Endothelial cell of umbilical vein (primary cell): ENCODE data around the gene ZNF507. TPM values are rescaled to one million over a fixed set of nuclear protein-coding genes. Genes with fewer than 3 reads are reported as not detected.

Experiments used
- BruUV-seq: library from RNA; stranded (reverse); fragments of 400-500 nt; replicated peaks from 2 replicates; lab custom pipeline; 2021; lab: Mats Ljungman, UMichigan
- CTCF ChIA-PET: fragments of 300-600, 350-600 bp; sonication (Branson Sonifier 250); formaldehyde crosslinking; loops from one replicate; lab custom pipeline; 2021; ENCODE audit warnings: antibody characterized with exemption, inconsistent platforms; lab: Charles Lee
- POLR2A ChIA-PET: fragments of 300-600, 350-600 bp; sonication (Branson Sonifier 250); formaldehyde crosslinking; loops from one replicate; lab custom pipeline; 2021; ENCODE audit warnings: antibody characterized with exemption, inconsistent platforms; lab: Charles Lee
- DNase-seq: peaks from one replicate; pipeline ENCODE4 v3.0.0-alpha.2; 2011; ENCODE audit warnings: low read depth, low spot score
- FAIRE-seq: peaks from 2 replicates; lab custom pipeline; 2011; peaks lifted over from hg19 to GRCh38; lab: Jason Lieb, UNC
- H2AFZ ChIP-seq: 2 replicates; pipeline ENCODE4 v1.6.0; 2012; ENCODE audit warnings: low read depth, low read length, control low read depth, inconsistent platforms
- H3K27ac ChIP-seq: 2 replicates; pipeline ENCODE4 v1.5.1; 2011; ENCODE audit warnings: low read depth, mild to moderate bottlenecking, control low read depth, low read length, moderate library complexity; ENCODE audit not compliant: insufficient read depth
- H3K27me3 ChIP-seq, 2 experiments: 2 replicates each; pipeline versions ENCODE4 v1.6.0 to v1.6.1; 2011; ENCODE audit warnings: low read length in 2 of 2, mixed read lengths in 1 of 2; ENCODE audit not compliant: control insufficient read depth in 2 of 2, insufficient read depth in 2 of 2
- H3K36me3 ChIP-seq, 2 experiments: 2 replicates in 1 of 2; 3 replicates in 1 of 2; pipeline ENCODE4 v1.5.1; 2011; ENCODE audit warnings: low read length in 2 of 2, mild to moderate bottlenecking in 1 of 2, moderate library complexity in 1 of 2; ENCODE audit not compliant: control insufficient read depth in 2 of 2, insufficient read depth in 2 of 2; ENCODE audit errors: extremely low read depth in 1 of 2
- H3K4me1 ChIP-seq: 3 replicates; pipeline ENCODE4 v1.5.1; 2011; ENCODE audit warnings: mild to moderate bottlenecking, low read length; ENCODE audit not compliant: control insufficient read depth, insufficient read depth; ENCODE audit errors: extremely low read depth
- H3K4me2 ChIP-seq: 2 replicates; pipeline ENCODE4 v1.6.1; 2011; ENCODE audit warnings: low read length, control low read depth, mixed read lengths; ENCODE audit not compliant: insufficient read depth
- H3K4me3 ChIP-seq, 3 experiments: fragments of 200-600 bp in 1 of 3; sonication (generic), shearing (Covaris generic) in 1 of 3; replicated peaks in 1 of 3; 2 replicates each; pipeline ENCODE4 v1.5.1; 2011 to 2016; ENCODE audit warnings: control low read depth in 3 of 3, low read length in 3 of 3, mild to moderate bottlenecking in 2 of 3, inconsistent platforms in 1 of 3, low read depth in 1 of 3, moderate library complexity in 1 of 3; ENCODE audit not compliant: insufficient read depth in 1 of 3
- H3K79me2 ChIP-seq: 2 replicates; pipeline ENCODE4 v1.6.0; 2012; ENCODE audit warnings: low read length, inconsistent platforms; ENCODE audit not compliant: control insufficient read depth, insufficient read depth
- H3K9ac ChIP-seq: replicated peaks from 2 replicates; pipeline ENCODE3; 2011; ENCODE audit warnings: low read length, control low read depth; ENCODE audit not compliant: insufficient read depth; ENCODE audit errors: extremely low read depth
- H3K9me1 ChIP-seq: replicated peaks from 3 replicates; pipeline ENCODE4 v1.6.0; 2011; ENCODE audit warnings: mild to moderate bottlenecking, low read length; ENCODE audit not compliant: control insufficient read depth, insufficient read depth; ENCODE audit errors: extremely low read depth
- H3K9me3 ChIP-seq: replicated peaks from 2 replicates; pipeline ENCODE4 v1.5.1; 2012; ENCODE audit warnings: low read length, inconsistent platforms; ENCODE audit not compliant: control insufficient read depth, insufficient read depth
- H4K20me1 ChIP-seq: replicated peaks from 2 replicates; pipeline ENCODE3; 2011; ENCODE audit warnings: mild to moderate bottlenecking, low read length; ENCODE audit not compliant: control insufficient read depth, insufficient read depth; ENCODE audit errors: extremely low read depth
- EZH2 ChIP-seq: IDR thresholded peaks from 2 replicates; pipeline ENCODE4 v1.6.1; 2012; ENCODE audit warnings: borderline replicate concordance, low read depth, mild to moderate bottlenecking, moderate library complexity, low read length, inconsistent platforms; ENCODE audit not compliant: severe bottlenecking
- FOS ChIP-seq: IDR thresholded peaks from 2 replicates; pipeline ENCODE4 v1.6.1; 2011; ENCODE audit warnings: mild to moderate bottlenecking, low read length, moderate library complexity, borderline replicate concordance; ENCODE audit not compliant: insufficient read depth
- GATA2 ChIP-seq: IDR thresholded peaks from 2 replicates; pipeline ENCODE4 v1.7.0; 2011; ENCODE audit warnings: low read depth, mild to moderate bottlenecking, moderate library complexity, mixed read lengths, low read length; ENCODE audit not compliant: insufficient read length, insufficient read depth
- JUN ChIP-seq: IDR thresholded peaks from 2 replicates; pipeline ENCODE4 v1.6.1; 2011; ENCODE audit warnings: borderline replicate concordance, low read depth; ENCODE audit not compliant: insufficient read length, insufficient read depth
- MAX ChIP-seq: IDR thresholded peaks from 2 replicates; pipeline ENCODE4 v1.6.1; 2011; ENCODE audit not compliant: insufficient read depth, insufficient read length
- MYC ChIP-seq: IDR thresholded peaks from one replicate; pipeline ENCODE4 v1.6.1; 2011; ENCODE audit warnings: mild to moderate bottlenecking, low read depth, low read length
- POLR2A ChIP-seq: IDR thresholded peaks from 2 replicates; pipeline ENCODE4 v1.6.1; 2012; ENCODE audit warnings: low read depth, mild to moderate bottlenecking, control low read depth, low read length
- POLR2AphosphoS5 ChIP-seq: IDR thresholded peaks from 2 replicates; pipeline ENCODE4 v1.6.1; 2012; ENCODE audit warnings: low read depth, mild to moderate bottlenecking, control low read depth, low read length, moderate library complexity; ENCODE audit not compliant: insufficient read depth
- dilution Hi-C: fragments of 300-500 bp; cut with MboI; formaldehyde crosslinking; loops from one replicate; pipeline ENCODE4 v1.15.0; 2019; ENCODE audit warnings: low sequenced_read_pairs; ENCODE audit not compliant: extremely low pct_ligation_motif_present
- intact Hi-C: fragments of 100-400 bp; cut with micrococcal nuclease; formaldehyde crosslinking; loops from one replicate; pipeline ENCODE4 v1.10.0; 2022
- polyA plus RNA-seq, 4 experiments: library from polyadenylated mRNA; depleted of rRNA in 3 of 4; stranded (reverse) in 3 of 4; unstranded in 1 of 4; fragments of >200 nt; gene quantifications; 2 replicates each; pipeline versions ENCODE4 v1.2.1 to v1.2.3, GENCODE V29; 2011 to 2012; ENCODE audit warnings: missing spikeins in 1 of 4
- total RNA-seq: library from RNA; stranded (reverse); gene quantifications from 2 replicates; pipeline ENCODE4 v1.2.3, GENCODE V29; 2021
- TF ChIP-seq, protein P1 (sequence below), 2 donors: IDR thresholded peaks; 1 replicate in 1 of 2; 2 replicates in 1 of 2; pipeline ENCODE4 v1.5.1; 2011; ENCODE audit warnings: low read length in 2 of 2, mild to moderate bottlenecking in 2 of 2, moderate library complexity in 2 of 2, control low read depth in 1 of 2, inconsistent platforms in 1 of 2, low read depth in 1 of 2; ENCODE audit not compliant: insufficient read depth in 1 of 2; ENCODE audit errors: extremely low read depth in 1 of 2

Gene ZNF507
- total and polyA plus RNA-seq, 2 donors (not counting 3 experiments of a cell fraction or from before 2014, with no cell fraction given), result 6.8 to 23.0 TPM

DNA sequence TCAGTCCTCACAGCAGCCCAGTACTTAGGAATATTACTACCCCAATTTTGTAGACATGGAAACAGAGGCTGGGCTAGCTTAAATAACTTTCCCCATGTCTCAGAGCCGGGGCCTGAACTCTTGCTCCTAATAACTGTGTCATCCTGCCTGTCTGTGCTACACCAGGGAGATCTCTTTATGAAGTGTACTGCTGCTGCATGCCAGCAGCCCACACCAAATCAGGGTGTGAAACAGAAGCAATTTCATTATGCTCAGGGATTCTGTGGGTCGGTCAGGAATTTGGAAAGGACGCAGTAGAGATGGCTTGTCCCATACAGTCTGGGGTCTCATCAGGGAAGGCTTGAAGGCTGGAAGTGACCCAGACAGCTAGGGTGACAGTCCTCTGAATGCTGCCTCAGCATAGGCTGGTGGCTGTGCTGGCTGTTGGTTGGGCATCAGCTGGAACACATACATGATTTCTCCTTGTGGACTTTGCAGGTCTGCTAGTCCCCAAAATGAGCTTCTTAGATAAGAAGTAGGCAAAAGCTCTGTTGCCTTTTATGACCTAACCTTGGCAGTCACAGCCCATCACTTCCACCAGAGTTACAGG, 22.6 kb downstream of the ZNF507 start:
- Histone ChIP-seq H2AFZ (no peak overlapping the region), H3K4me3 (no peak overlapping the region), H3K36me3 (peaks cover 4 to 10% of the 10 kb centered on the region in 2 experiments), H3K4me2 (no peak overlapping the region), H3K27ac (no peak overlapping the region), H4K20me1 (peaks cover 3% of the 10 kb centered on the region), H3K9me1 (no peaks in the 10 kb centered on the region), H3K27me3 (no peaks in the 10 kb centered on the region), H3K9me3 (no peaks in the 10 kb centered on the region), H3K9ac (no peak overlapping the region), H3K4me1 (peaks cover 8% of the 10 kb centered on the region), H3K79me2 (peaks cover 55% of the 10 kb centered on the region)
- DNase-seq (no peak), FAIRE-seq (no peak)
- CTCF ChIA-PET, result interaction anchor here (1.2 kb wide), 1 partner anchor 23 kb away, joined by 3 read pairs; the partner anchor contains the start of gene ZNF507
- intact Hi-C loops, result no loop called here
- POLR2A ChIA-PET, result no interaction called here
- no peak for TF ChIP-seq POLR2A
- no peak for TF ChIP-seq GATA2
- no TSS peak for BruUV-seq
- dilution Hi-C loops, result no loop called here

DNA sequence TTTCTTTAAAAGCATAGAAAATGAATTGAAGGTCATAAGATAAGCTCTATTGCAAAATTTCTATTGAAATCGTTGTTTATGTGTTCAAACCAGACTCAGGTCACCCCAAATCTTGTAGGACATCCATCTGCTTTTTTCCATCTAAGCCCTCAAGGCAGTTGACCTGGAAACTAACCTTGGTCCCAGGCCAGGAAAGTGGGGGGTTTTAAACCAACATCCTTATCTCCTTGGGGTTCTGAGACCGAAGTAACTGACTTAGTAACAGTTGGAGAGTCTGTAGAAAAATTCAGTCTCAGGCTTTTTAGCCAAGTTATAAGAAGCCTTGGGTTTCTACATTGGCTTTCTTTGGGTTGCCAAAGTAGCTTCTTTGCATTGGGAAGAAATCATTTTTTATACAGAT, 23.4 kb downstream of the ZNF507 start:
- H3K9ac ChIP-seq, result no peak overlapping the region
- H3K9me3 ChIP-seq, result no peaks in the 10 kb centered on the region
- POLR2A ChIA-PET, result no interaction called here
- no peaks in the 10 kb centered on the region for H3K9me1 ChIP-seq
- no peak overlapping the region for H3K4me2 ChIP-seq
- CTCF ChIA-PET, result interaction anchor here (1.2 kb wide), 1 partner anchor 23 kb away, joined by 3 read pairs; the partner anchor contains the start of gene ZNF507
- H3K27me3 ChIP-seq, result no peaks in the 10 kb centered on the region
- H3K4me3 ChIP-seq, result no peak overlapping the region
- intact Hi-C loops (no loop called here), dilution Hi-C loops (no loop called here)
- DNase-seq, result no peak
- H3K4me1 ChIP-seq, result peaks cover 13% of the 10 kb centered on the region
- no peak overlapping the region for H2AFZ ChIP-seq
- BruUV-seq, result no TSS peak
- H3K27ac ChIP-seq, result no peak overlapping the region
- peaks cover 3% of the 10 kb centered on the region for H4K20me1 ChIP-seq
- TF ChIP-seq JUN, result no peak
- no peak for TF ChIP-seq GATA2
- no peak for TF ChIP-seq EZH2
- no peak for TF ChIP-seq POLR2AphosphoS5
- no peak for TF ChIP-seq MYC
- TF ChIP-seq MAX, result no peak
- TF ChIP-seq, protein P1, sequence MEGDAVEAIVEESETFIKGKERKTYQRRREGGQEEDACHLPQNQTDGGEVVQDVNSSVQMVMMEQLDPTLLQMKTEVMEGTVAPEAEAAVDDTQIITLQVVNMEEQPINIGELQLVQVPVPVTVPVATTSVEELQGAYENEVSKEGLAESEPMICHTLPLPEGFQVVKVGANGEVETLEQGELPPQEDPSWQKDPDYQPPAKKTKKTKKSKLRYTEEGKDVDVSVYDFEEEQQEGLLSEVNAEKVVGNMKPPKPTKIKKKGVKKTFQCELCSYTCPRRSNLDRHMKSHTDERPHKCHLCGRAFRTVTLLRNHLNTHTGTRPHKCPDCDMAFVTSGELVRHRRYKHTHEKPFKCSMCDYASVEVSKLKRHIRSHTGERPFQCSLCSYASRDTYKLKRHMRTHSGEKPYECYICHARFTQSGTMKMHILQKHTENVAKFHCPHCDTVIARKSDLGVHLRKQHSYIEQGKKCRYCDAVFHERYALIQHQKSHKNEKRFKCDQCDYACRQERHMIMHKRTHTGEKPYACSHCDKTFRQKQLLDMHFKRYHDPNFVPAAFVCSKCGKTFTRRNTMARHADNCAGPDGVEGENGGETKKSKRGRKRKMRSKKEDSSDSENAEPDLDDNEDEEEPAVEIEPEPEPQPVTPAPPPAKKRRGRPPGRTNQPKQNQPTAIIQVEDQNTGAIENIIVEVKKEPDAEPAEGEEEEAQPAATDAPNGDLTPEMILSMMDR (IDR thresholded peaks at IDR 0.05; ENCODE audit: extremely low read depth in 1 of 2, insufficient read depth in 1 of 2, low read depth in 1 of 2, low read length in 2 of 2), result no peak
- no peak for TF ChIP-seq POLR2A
- TF ChIP-seq FOS, result no peak
- peaks cover 50% of the 10 kb centered on the region for H3K79me2 ChIP-seq
- FAIRE-seq, result no peak
- H3K36me3 ChIP-seq, result peaks cover 4 to 6% of the 10 kb centered on the region in 2 experiments
